NB4 (cell line): ENCODE data around the gene MAGEC1.
"Not testable (repeated sequence)": the region's sequence is repeated elsewhere in the genome, so short reads cannot be mapped to it uniquely, and the experiment has no call there.

Experiments
- DNase-seq: peaks from one replicate; pipeline ENCODE4 v3.0.0; 2010; ENCODE audit warnings: low read depth
- H3K4me3 ChIP-seq: one replicate; pipeline ENCODE4 v1.5.1; 2011; ENCODE audit warnings: mild to moderate bottlenecking, low read depth, low read length, moderate library complexity
- CTCF ChIP-seq: IDR thresholded peaks from one replicate; pipeline ENCODE4 v1.5.1; 2012; ENCODE audit warnings: low read depth, low read length
- MAX ChIP-seq: IDR thresholded peaks from 2 replicates; pipeline ENCODE4 v1.6.1; 2011; ENCODE audit warnings: low read depth, low read length
- MYC ChIP-seq: IDR thresholded peaks from 2 replicates; pipeline ENCODE4 v1.6.1; 2011; ENCODE audit warnings: low read depth, low read length
- POLR2A ChIP-seq: IDR thresholded peaks from 2 replicates; pipeline ENCODE4 v1.6.1; 2011; ENCODE audit warnings: mild to moderate bottlenecking; ENCODE audit not compliant: insufficient read length; ENCODE audit errors: extremely low read depth

The MAGEC1 gene

GRCh38 chrX:141903400-141904155, at the start of gene MAGEC1:
MAGEC1 (plus strand) TSS chrX:141903894; CDS start chrX:141905073, 1,179 bp downstream.
- no peak for DNase-seq
- H3K4me3 ChIP-seq = no peak within 1 kb of the TSS
- no peak for TF ChIP-seq MYC
- no peak for TF ChIP-seq POLR2A
- no peak for TF ChIP-seq CTCF
- TF ChIP-seq MAX = no peak

GRCh38 chrX:141857479-141857878, 46.2 kb upstream of the MAGEC1 start:
- H3K4me3 ChIP-seq = no peak overlapping the region
- no peak for DNase-seq
- no peak for TF ChIP-seq MYC
- TF ChIP-seq MAX = no peak
- TF ChIP-seq CTCF = no peak
- TF ChIP-seq POLR2A = no peak

- TF ChIP-seq POLR2A (no peak), MAX (no peak), CTCF (no peak), MYC (no peak)
- DNase-seq = peak; percentile 22
Observed at GRCh38 chrX:141879616-141880015, 24.1 kb upstream of the MAGEC1 start.

GRCh38 chrX:141888811-141889210, 14.9 kb upstream of the MAGEC1 start:
- H3K4me3 ChIP-seq, DNase-seq: not testable (repeated sequence)

More at GRCh38 chrX:141879616-141880015, 24.1 kb upstream of the MAGEC1 start:
- no peak overlapping the region for H3K4me3 ChIP-seq

- TF ChIP-seq POLR2A = no peak
- no peak for TF ChIP-seq CTCF
- TF ChIP-seq MYC = no peak
- no peak for TF ChIP-seq MAX
- no peak overlapping the region for H3K4me3 ChIP-seq
- no peak for DNase-seq
Observed at GRCh38 chrX:141894733-141895132, 9.0 kb upstream of the MAGEC1 start.

GRCh38 chrX:141897690-141898089, 6.0 kb upstream of the MAGEC1 start:
- H3K4me3 ChIP-seq = no peak overlapping the region
- no peak for DNase-seq
- TF ChIP-seq CTCF (no peak), MYC (no peak), POLR2A (no peak), MAX (no peak)
